GM18868 (cell line): ENCODE measurements around the gene SELE.

Experiments
- ATAC-seq: cut with Tn5 transposase; IDR thresholded peaks from one replicate; pipeline ENCODE4 v1.9.1; 2021; ENCODE audit warnings: mild to moderate bottlenecking, moderate library complexity; ENCODE audit not compliant: unreplicated experiment

SELE gene, protein sequence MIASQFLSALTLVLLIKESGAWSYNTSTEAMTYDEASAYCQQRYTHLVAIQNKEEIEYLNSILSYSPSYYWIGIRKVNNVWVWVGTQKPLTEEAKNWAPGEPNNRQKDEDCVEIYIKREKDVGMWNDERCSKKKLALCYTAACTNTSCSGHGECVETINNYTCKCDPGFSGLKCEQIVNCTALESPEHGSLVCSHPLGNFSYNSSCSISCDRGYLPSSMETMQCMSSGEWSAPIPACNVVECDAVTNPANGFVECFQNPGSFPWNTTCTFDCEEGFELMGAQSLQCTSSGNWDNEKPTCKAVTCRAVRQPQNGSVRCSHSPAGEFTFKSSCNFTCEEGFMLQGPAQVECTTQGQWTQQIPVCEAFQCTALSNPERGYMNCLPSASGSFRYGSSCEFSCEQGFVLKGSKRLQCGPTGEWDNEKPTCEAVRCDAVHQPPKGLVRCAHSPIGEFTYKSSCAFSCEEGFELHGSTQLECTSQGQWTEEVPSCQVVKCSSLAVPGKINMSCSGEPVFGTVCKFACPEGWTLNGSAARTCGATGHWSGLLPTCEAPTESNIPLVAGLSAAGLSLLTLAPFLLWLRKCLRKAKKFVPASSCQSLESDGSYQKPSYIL

GRCh38 chr1:169733924-169734323 lies at the start of gene SELE:
TSS of gene SELE (minus strand) at chr1:169734079. CDS start at chr1:169733612, 467 bp downstream.
- ATAC-seq = no peak

- ATAC-seq = no peak
These were observed 48.7 kb upstream of the SELE start for GRCh38 chr1:169782596-169782995.

DNA sequence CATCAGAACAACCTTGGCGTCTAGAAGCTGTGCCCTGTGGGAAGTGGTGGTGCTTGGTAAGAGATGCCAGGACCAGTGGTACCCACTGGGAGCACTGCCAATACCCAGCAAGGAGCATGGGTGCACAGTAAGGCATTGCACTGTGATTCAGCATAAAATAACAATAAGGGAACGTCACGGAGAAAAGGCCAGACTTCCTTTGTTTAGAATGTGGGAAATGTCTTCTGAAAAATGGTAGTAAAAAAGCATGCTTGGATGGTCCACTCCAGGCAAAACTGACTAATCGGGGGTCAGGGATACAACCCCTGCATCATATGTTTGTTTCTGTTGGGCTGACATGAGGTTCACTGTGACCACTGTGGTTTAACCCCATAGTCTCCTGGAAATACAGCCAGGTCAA lies 46.1 kb upstream of the SELE start:
- no peak for ATAC-seq

DNA sequence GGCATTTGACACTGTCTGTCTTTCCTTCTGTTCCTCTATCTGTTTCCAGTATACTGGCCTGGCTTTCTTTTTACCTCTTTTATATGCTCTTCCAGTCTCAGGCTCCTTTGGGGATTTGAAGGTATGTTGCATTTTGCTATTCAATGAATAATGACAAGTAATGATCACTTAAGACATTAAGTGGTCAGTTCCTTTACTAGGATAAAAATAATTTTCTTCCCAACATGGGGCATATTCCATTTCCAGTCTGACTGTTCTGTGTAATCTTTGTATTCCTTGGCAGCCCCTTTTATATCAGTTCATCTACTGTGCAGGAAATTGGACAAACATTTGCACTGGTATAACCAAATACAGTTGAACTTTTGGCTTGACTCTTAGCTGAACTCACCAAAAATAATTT lies 45.3 kb upstream of the SELE start:
- no peak for ATAC-seq

- ATAC-seq = no peak
These were observed 42.6 kb upstream of the SELE start for GRCh38 chr1:169776440-169776839.

DNA sequence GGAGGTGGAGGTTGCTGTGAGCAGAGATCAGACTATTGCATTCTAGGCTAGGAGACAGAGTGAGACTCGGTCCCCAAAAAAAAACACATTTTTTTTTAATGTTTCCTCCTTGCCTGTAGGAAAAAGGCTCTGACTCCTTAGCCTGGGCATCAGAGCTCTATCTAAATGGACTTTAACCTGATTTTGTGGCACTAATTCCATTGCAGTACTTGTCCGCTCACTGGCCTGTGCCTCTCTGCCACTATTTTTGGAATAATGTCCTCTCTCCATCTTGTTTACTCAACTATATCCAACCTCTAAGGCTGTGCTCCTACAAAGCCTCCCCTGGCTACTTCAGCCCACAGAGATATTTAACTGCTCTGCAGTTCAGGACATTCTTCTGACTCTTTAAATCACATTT lies 34.3 kb upstream of the SELE start:
- no peak for ATAC-seq

DNA sequence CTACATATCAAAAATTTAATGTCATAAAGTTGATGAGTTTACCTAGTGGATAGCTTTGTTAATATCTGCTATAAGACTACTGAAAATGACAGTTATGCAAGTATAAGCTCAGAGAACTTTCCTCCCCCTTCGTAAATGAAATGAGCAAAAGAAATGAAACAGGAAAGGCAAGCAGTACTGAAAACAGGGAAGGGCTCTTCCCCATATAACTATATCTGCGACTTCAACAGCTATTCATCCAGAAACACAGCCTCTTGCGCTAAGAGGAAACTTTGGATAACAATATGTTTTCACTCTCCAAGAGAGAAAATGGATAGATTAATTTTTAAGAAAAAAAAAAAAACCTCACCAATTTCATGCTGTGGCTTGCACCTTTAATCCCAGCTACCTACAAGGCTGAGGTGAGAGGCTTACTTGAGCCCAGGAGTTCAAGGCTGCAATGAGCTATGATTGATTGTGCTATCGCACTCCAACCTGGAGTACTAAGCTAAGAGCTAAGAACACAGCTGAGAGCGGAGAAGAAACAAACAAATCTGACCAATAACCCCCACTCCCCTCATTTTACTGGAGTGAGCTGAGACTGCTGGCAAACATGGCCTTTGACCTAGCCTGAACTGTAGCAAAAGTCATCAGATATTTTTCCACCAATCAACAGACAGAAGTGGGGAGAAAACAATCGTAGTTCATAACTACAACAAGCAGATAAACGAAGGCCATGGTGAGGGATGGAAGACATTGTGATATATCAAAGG lies 31.9 kb upstream of the SELE start:
- no peak for ATAC-seq

DNA sequence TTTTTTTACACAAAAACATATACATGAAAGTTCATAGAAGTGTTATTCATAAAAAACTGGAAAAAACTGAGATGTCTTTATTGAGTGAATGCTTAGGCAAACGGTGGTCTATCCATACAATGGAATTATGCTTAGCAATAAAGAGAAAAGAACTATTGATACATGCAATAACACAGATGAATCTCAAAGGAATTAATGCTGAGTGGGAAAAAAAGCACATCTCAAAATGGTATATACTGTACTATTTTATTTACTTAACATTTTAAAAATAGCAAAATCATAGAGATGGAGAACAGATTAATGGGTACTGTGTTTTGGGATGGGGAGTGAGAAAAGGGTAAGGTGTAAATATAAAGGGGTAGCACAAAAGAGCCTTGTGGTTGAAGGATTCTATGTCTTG lies 31.0 kb upstream of the SELE start:
- no peak for ATAC-seq

DNA sequence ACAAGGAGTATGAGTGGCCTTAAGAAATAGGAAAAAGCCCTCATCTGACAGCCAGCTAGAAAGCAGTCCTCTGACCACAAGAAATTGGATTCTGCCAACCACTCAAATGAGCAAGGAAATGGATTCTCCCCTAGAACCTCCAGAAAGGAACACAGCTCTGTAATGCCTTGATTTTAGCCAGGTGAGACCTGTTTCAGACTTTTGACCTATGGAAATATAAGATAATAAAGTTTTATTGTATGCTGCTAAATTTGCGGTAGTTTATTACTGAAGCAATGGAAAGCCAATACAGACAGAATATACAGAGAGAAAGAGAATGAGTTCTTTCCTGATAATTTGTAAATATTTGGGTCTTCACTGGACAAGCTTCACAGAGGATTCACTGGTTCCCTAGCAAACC lies 28.8 kb upstream of the SELE start:
- ATAC-seq = no peak

GRCh38 chr1:169759038-169759437 lies 25.2 kb upstream of the SELE start:
- no peak for ATAC-seq

DNA sequence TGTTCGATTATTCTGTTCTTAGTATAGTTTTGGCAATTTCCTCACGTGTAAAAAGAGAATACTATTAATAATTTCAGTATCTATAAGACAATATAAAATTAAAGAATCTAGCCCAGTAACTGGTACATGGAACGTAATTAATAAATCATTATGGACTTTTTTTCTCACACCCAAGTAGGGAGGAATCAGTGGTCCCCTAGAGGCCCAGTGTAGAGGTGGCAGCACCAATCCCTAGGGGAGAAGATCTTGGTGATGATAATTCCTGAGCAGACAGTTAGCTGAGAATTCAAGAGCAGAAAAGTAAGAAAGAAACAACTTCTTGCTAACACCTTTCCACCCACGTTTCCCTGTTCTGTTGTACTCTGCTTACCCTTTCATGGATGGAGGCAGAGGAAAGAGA lies 19.7 kb upstream of the SELE start:
- ATAC-seq = no peak

- no peak for ATAC-seq
These were observed 16.2 kb upstream of the SELE start for GRCh38 chr1:169750041-169750440.

- ATAC-seq = no peak
These were observed 12.7 kb upstream of the SELE start for GRCh38 chr1:169746550-169746949.

DNA sequence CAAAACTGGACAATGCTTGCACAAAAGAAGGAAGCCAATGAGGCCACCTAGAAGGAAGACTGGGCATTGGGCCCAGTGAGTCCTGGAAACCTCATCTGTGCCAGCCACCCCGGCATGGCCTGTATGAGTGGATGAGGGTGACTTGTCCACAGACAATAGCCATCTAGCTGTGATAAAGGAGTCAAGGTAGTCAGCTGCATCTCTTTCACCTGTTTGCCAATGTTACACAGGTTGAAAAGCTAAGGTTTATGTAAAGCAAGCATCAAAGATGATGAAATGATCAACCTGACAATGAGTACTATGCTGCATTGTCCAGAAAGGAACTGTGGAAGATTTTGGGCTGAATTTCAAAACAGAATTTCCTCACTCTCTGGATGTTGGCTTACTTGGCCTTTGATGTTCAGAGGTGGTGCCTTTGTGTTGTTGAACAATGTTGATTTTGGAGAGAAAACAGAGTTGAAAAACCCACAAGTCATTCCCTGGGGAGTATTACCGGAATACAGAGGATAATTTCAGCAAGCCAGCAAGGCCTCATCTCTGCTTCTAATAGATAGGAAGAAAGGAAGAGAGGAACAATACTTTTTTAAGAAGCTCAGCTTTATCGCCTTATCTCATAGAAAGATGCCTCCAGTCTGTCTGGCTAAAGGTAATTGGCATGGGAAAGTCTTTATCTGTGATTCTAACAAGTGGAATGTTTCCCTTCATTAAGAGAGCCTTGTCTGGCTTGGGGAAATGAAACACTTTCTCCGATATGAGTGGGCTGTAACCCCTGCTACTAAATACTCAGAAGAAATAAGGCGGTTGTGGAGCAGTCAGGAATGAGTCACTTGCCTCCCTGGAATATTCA lies 11.4 kb upstream of the SELE start:
- ATAC-seq = no peak

- ATAC-seq = no peak
These were observed 8.0 kb upstream of the SELE start for GRCh38 chr1:169741666-169742394.

DNA sequence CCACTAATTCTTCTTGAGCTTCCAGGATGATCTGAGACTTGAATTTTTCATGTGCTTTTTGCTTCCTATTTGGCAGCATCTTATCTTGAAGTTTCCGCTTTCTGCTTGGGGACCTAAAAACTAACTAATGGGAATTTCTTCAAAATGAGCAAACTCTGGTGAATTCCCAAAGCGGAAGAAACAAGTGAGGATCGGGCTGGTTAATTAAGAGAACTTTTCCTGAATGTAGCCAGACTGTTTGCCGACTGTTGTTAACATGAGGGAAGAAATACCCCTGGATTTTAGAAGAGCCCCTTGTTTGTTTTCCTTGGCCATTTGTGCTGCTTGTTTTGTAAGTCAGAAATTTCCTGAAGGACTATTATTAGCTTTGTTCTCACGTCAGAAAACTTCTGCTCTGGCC lies 6.1 kb upstream of the SELE start:
- ATAC-seq = no peak

- no peak for ATAC-seq
These were observed 2.4 kb downstream of the SELE start for GRCh38 chr1:169731446-169731845.

GRCh38 chr1:169729991-169730390 lies 3.9 kb downstream of the SELE start:
- ATAC-seq = no peak

DNA sequence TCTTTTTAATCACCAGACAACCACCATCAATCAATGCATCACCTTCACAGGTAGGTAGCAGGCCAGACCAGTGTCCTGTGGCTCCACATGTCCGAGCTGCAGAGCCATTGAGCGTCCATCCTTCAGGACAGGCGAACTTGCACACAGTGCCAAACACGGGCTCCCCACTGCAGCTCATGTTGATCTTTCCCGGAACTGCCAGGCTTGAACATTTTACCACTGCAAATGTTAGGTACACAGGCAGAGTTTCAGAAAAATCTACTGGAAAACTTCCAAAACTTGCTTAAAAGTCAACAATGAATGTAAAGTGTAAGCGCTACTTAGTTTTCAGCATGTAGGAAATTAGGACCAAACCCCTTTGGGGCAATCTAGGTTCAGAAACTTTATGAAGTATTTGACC lies 6.6 kb downstream of the SELE start:
- no peak for ATAC-seq

- ATAC-seq = no peak
These were observed 7.0 kb downstream of the SELE start for GRCh38 chr1:169726851-169727250.
